GM19468 (cell line): ENCODE data around the gene SRXN1.
"Not testable (repeated sequence)": the region's sequence is repeated elsewhere in the genome, so short reads cannot be mapped to it uniquely, and the experiment has no call there.

Experiments
- ATAC-seq: cut with Tn5 transposase; IDR thresholded peaks from one replicate; pipeline ENCODE4 v1.9.1; 2021; ENCODE audit warnings: mild to moderate bottlenecking, moderate library complexity, moderate number of reproducible peaks; ENCODE audit not compliant: unreplicated experiment; ENCODE audit errors: extremely low read depth

Gene SRXN1

GRCh38 chr20:655726-656624, 3.0 kb upstream of the SRXN1 start:
- ATAC-seq: no peak

- no peak for ATAC-seq
Observed at GRCh38 chr20:654417-654750, 1.4 kb upstream of the SRXN1 start.

- no peak for ATAC-seq
Observed at GRCh38 chr20:653590-654416, 803 bp upstream of the SRXN1 start.

- no peak for ATAC-seq
Observed at GRCh38 chr20:652615-653109, 338 bp downstream of the SRXN1 start.

- no peak for ATAC-seq
Observed at GRCh38 chr20:651713-652614, 1.0 kb downstream of the SRXN1 start.

- no peak for ATAC-seq
Observed at GRCh38 chr20:650954-651353, 2.0 kb downstream of the SRXN1 start.

- ATAC-seq: no peak
Observed at GRCh38 chr20:650281-650680, 2.7 kb downstream of the SRXN1 start.

GRCh38 chr20:647479-648019, 5.5 kb downstream of the SRXN1 start:
- no peak for ATAC-seq

- ATAC-seq: no peak
Observed at GRCh38 chr20:646868-647233, 6.1 kb downstream of the SRXN1 start.

GRCh38 chr20:646107-646867, 6.7 kb downstream of the SRXN1 start:
- ATAC-seq: no peak

- ATAC-seq: no peak
Observed at GRCh38 chr20:645318-646106, 7.5 kb downstream of the SRXN1 start.

- ATAC-seq: no peak
Observed at GRCh38 chr20:644692-645317, 8.2 kb downstream of the SRXN1 start.

- no peak for ATAC-seq
Observed at GRCh38 chr20:642398-643174, 10.4 kb downstream of the SRXN1 start.

- ATAC-seq: not testable (repeated sequence)
Observed at GRCh38 chr20:642013-642397, 11.0 kb downstream of the SRXN1 start.

- no peak for ATAC-seq
Observed at GRCh38 chr20:641516-641875, 11.5 kb downstream of the SRXN1 start.

- ATAC-seq: no peak
Observed at GRCh38 chr20:640674-641515, 12.1 kb downstream of the SRXN1 start.

GRCh38 chr20:638579-638978, 14.4 kb downstream of the SRXN1 start:
- ATAC-seq: no peak
